SK-N-SH (cell line): Measurements from ENCODE around the gene INHBE.

Experiments used
- CTCF ChIP-seq: fragments of 200-600 bp; sonication (generic); IDR thresholded peaks from 2 replicates; pipeline ENCODE4 v1.6.1; 2017; ENCODE audit warnings: antibody characterized with exemption, mild to moderate bottlenecking, moderate library complexity
- EP300 ChIP-seq, 2 experiments: IDR thresholded peaks; 2 replicates each; pipeline versions ENCODE4 v1.4.0 to v1.6.1; 2012; ENCODE audit warnings: borderline replicate concordance in 1 of 2, low read depth in 1 of 2, low read length in 1 of 2
- EZH2phosphoT487 ChIP-seq: fragments of 200-600 bp; sonication (generic); IDR thresholded peaks from 2 replicates; pipeline ENCODE4 v1.6.1; 2017; ENCODE audit warnings: low read depth, mixed run types, mild to moderate bottlenecking, antibody characterized with exemption, moderate library complexity, borderline replicate concordance
- FOXM1 ChIP-seq: IDR thresholded peaks from 2 replicates; pipeline ENCODE4 v1.4.0; 2012; ENCODE audit warnings: low read depth, mild to moderate bottlenecking
- GABPA ChIP-seq: IDR thresholded peaks from 2 replicates; pipeline ENCODE4 v1.4.0; 2012; ENCODE audit warnings: low read depth, mild to moderate bottlenecking
- PBX3 ChIP-seq: IDR thresholded peaks from 2 replicates; pipeline ENCODE4; 2012
- REST ChIP-seq: IDR thresholded peaks from 2 replicates; pipeline ENCODE4 v1.6.1; 2012; ENCODE audit warnings: mild to moderate bottlenecking, low read depth, low read length, moderate library complexity
- TCF12 ChIP-seq: IDR thresholded peaks from 2 replicates; pipeline ENCODE4 v1.4.0; 2012
- YY1 ChIP-seq: IDR thresholded peaks from 2 replicates; pipeline ENCODE4 v1.4.0; 2012; ENCODE audit warnings: low read depth, mild to moderate bottlenecking

- TF ChIP-seq CTCF (no peak), EP300 (IDR thresholded peaks at IDR 0.05; ENCODE audit: borderline replicate concordance in 1 of 2, low read depth in 1 of 2, low read length in 1 of 2) (no peak), TCF12 (no peak), PBX3 (no peak), GABPA (no peak), YY1 (no peak), FOXM1 (no peak), EZH2phosphoT487 (no peak), REST (no peak)
These were observed 25.5 kb upstream of the INHBE start for GRCh38 chr12:57429473-57430111.
